Mesendoderm (in vitro differentiated cells): Measurements from ENCODE around the gene C12orf75.

ENCODE experiments used
- DNase-seq: peaks from one replicate; pipeline ENCODE4 v3.0.0; 2013
- H2AK5ac ChIP-seq: 2 replicates; pipeline ENCODE4 v1.6.1; 2013; ENCODE audit warnings: low read length, inconsistent platforms
- H2BK120ac ChIP-seq: 2 replicates; pipeline ENCODE4 v1.6.1; 2013; ENCODE audit warnings: low read depth, mild to moderate bottlenecking, low read length, moderate library complexity, mixed read lengths
- H2BK15ac ChIP-seq: replicated peaks from 2 replicates; pipeline ENCODE4 v1.6.1; 2013; ENCODE audit warnings: low read depth, mild to moderate bottlenecking, moderate library complexity
- H2BK5ac ChIP-seq: 2 replicates; pipeline ENCODE4 v1.6.1; 2013; ENCODE audit warnings: low read length, inconsistent platforms
- H3K18ac ChIP-seq: 2 replicates; pipeline ENCODE4 v1.6.1; 2013; ENCODE audit warnings: mild to moderate bottlenecking, low read length, mixed read lengths
- H3K23ac ChIP-seq: one replicate; pipeline ENCODE4 v1.6.1; 2013; ENCODE audit warnings: low read length
- H3K27ac ChIP-seq: 2 replicates; pipeline ENCODE4 v1.5.1; 2013; ENCODE audit warnings: low read depth, mild to moderate bottlenecking, inconsistent platforms, low read length, moderate library complexity
- H3K27me3 ChIP-seq: 2 replicates; pipeline ENCODE4 v1.6.1; 2013; ENCODE audit warnings: low read length, control low read depth, mild to moderate bottlenecking, inconsistent platforms; ENCODE audit not compliant: insufficient read depth, poor library complexity
- H3K36me3 ChIP-seq: 2 replicates; pipeline ENCODE4 v1.6.1; 2013; ENCODE audit warnings: low read length, inconsistent platforms; ENCODE audit not compliant: control insufficient read depth, insufficient read depth
- H3K4ac ChIP-seq: one replicate; pipeline ENCODE4 v1.6.1; 2013; ENCODE audit warnings: low read depth, mild to moderate bottlenecking, low read length, moderate library complexity
- H3K4me1 ChIP-seq: 2 replicates; pipeline ENCODE4 v1.6.1; 2013; ENCODE audit warnings: low read depth, low read length, inconsistent platforms; ENCODE audit not compliant: control insufficient read depth
- H3K4me2 ChIP-seq: 2 replicates; pipeline ENCODE4 v1.6.1; 2013; ENCODE audit warnings: low read length
- H3K4me3 ChIP-seq: 2 replicates; pipeline ENCODE4 v1.5.1; 2013; ENCODE audit warnings: mild to moderate bottlenecking, low read length
- H3K56ac ChIP-seq: one replicate; pipeline ENCODE4 v1.6.1; 2013; ENCODE audit warnings: low read length
- H3K79me1 ChIP-seq: 2 replicates; pipeline ENCODE4 v1.6.1; 2013; ENCODE audit warnings: low read length, inconsistent platforms
- H3K79me2 ChIP-seq: 2 replicates; pipeline ENCODE4 v1.6.1; 2013; ENCODE audit warnings: mild to moderate bottlenecking, low read length; ENCODE audit not compliant: control insufficient read depth, insufficient read depth
- H3K9ac ChIP-seq: 2 replicates; pipeline ENCODE4 v1.6.1; 2013; ENCODE audit warnings: low read length, inconsistent platforms
- H4K5ac ChIP-seq: one replicate; pipeline ENCODE4 v1.6.1; 2013; ENCODE audit warnings: low read length
- H4K8ac ChIP-seq: one replicate; pipeline ENCODE4 v1.6.1; 2013; ENCODE audit warnings: low read depth, mild to moderate bottlenecking, control low read depth, low read length, moderate library complexity
- WGBS: extraction: QIAGEN DNeasy Blood & Tissue Kit; methylation state at CpG from one replicate; pipeline ENCODE4 v1.1.7; 2013; ENCODE audit warnings: low lambda C conversion rate, missing lambda C conversion rate; ENCODE audit not compliant: insufficient coverage; ENCODE audit errors: extremely low coverage; 5-methylcytosine and 5-hydroxymethylcytosine counted together

The C12orf75 gene

GRCh38 chr12:105294161-105294560, 36.3 kb upstream of the C12orf75 start:
- no peak overlapping the region for H3K56ac ChIP-seq
- H3K4ac ChIP-seq, result no peak overlapping the region
- H2BK120ac ChIP-seq, result no peak overlapping the region
- H3K79me2 ChIP-seq, result no peaks in the 10 kb centered on the region
- H3K4me1 ChIP-seq, result no peaks in the 10 kb centered on the region
- no peak overlapping the region for H3K18ac ChIP-seq
- H3K27ac ChIP-seq, result no peak overlapping the region
- DNase-seq, result no peak
- H3K27me3 ChIP-seq, result no peaks in the 10 kb centered on the region
- no peak overlapping the region for H2AK5ac ChIP-seq
- no CpG with 5 or more reads among the region's 2 CpGs for WGBS
- H3K23ac ChIP-seq, result no peak overlapping the region
- H3K9ac ChIP-seq, result no peak overlapping the region
- H2BK5ac ChIP-seq, result no peak overlapping the region
- no peak overlapping the region for H3K4me2 ChIP-seq
- no peaks in the 10 kb centered on the region for H3K79me1 ChIP-seq
- no peak overlapping the region for H4K8ac ChIP-seq
- no peaks in the 10 kb centered on the region for H3K36me3 ChIP-seq
- no peak overlapping the region for H3K4me3 ChIP-seq
- H2BK15ac ChIP-seq, result no peak overlapping the region
- H4K5ac ChIP-seq, result no peak overlapping the region

GRCh38 chr12:105294886-105295479, 35.5 kb upstream of the C12orf75 start:
- H2BK15ac ChIP-seq, result no peak overlapping the region
- no peak for DNase-seq
- H3K4ac ChIP-seq, result no peak overlapping the region
- no CpG with 5 or more reads among the region's 4 CpGs for WGBS
- no peak overlapping the region for H4K5ac ChIP-seq
- no peak overlapping the region for H3K9ac ChIP-seq
- H3K27ac ChIP-seq, result no peak overlapping the region
- no peaks in the 10 kb centered on the region for H3K79me2 ChIP-seq
- no peak overlapping the region for H3K23ac ChIP-seq
- no peak overlapping the region for H3K4me2 ChIP-seq
- H2BK120ac ChIP-seq, result no peak overlapping the region
- no peak overlapping the region for H3K18ac ChIP-seq
- H3K36me3 ChIP-seq, result no peaks in the 10 kb centered on the region
- no peak overlapping the region for H4K8ac ChIP-seq
- no peak overlapping the region for H2BK5ac ChIP-seq
- H3K79me1 ChIP-seq, result no peaks in the 10 kb centered on the region
- no peak overlapping the region for H3K4me3 ChIP-seq
- no peak overlapping the region for H2AK5ac ChIP-seq
- no peaks in the 10 kb centered on the region for H3K27me3 ChIP-seq
- H3K4me1 ChIP-seq, result no peaks in the 10 kb centered on the region
- H3K56ac ChIP-seq, result no peak overlapping the region

- Histone ChIP-seq H2BK120ac (no peak overlapping the region), H3K4me2 (no peak overlapping the region), H2AK5ac (no peak overlapping the region), H2BK15ac (no peak overlapping the region), H3K4me3 (no peak overlapping the region), H4K8ac (no peak overlapping the region), H3K36me3 (no peaks in the 10 kb centered on the region), H3K27me3 (no peaks in the 10 kb centered on the region), H3K4me1 (no peaks in the 10 kb centered on the region), H3K9ac (no peak overlapping the region), H3K79me1 (no peaks in the 10 kb centered on the region), H3K27ac (no peak overlapping the region), H3K23ac (no peak overlapping the region), H3K56ac (no peak overlapping the region), H2BK5ac (no peak overlapping the region), H3K79me2 (no peaks in the 10 kb centered on the region), H3K18ac (no peak overlapping the region), H3K4ac (no peak overlapping the region), H4K5ac (no peak overlapping the region)
- DNase-seq, result no peak
- no CpG with 5 or more reads among the region's 8 CpGs for WGBS
Measured at GRCh38 chr12:105296116-105297089, 34.1 kb upstream of the C12orf75 start.

- Histone ChIP-seq H3K27ac (no peak overlapping the region), H3K56ac (no peak overlapping the region), H2BK15ac (no peak overlapping the region), H3K4me2 (no peak overlapping the region), H3K4me3 (no peak overlapping the region), H3K27me3 (no peaks in the 10 kb centered on the region), H4K8ac (no peak overlapping the region), H4K5ac (no peak overlapping the region), H3K79me2 (no peaks in the 10 kb centered on the region), H2BK5ac (no peak overlapping the region), H2BK120ac (no peak overlapping the region), H2AK5ac (no peak overlapping the region), H3K4me1 (no peaks in the 10 kb centered on the region), H3K79me1 (no peaks in the 10 kb centered on the region), H3K23ac (no peak overlapping the region), H3K18ac (no peak overlapping the region), H3K4ac (no peak overlapping the region), H3K9ac (no peak overlapping the region), H3K36me3 (no peaks in the 10 kb centered on the region)
- no CpG with 5 or more reads among the region's 6 CpGs for WGBS
- no peak for DNase-seq
Measured at GRCh38 chr12:105300883-105301282, 29.6 kb upstream of the C12orf75 start.

GRCh38 chr12:105301696-105302095, 28.8 kb upstream of the C12orf75 start:
- Histone ChIP-seq H3K4me3 (no peak overlapping the region), H3K4me2 (no peak overlapping the region), H4K5ac (no peak overlapping the region), H3K27ac (no peak overlapping the region), H3K79me2 (no peaks in the 10 kb centered on the region), H3K36me3 (no peaks in the 10 kb centered on the region), H3K79me1 (no peaks in the 10 kb centered on the region), H3K27me3 (no peaks in the 10 kb centered on the region), H3K4me1 (no peaks in the 10 kb centered on the region), H2BK5ac (no peak overlapping the region), H2AK5ac (no peak overlapping the region), H3K9ac (no peak overlapping the region), H4K8ac (no peak overlapping the region), H3K56ac (no peak overlapping the region), H2BK15ac (no peak overlapping the region), H2BK120ac (no peak overlapping the region), H3K23ac (no peak overlapping the region), H3K18ac (no peak overlapping the region), H3K4ac (no peak overlapping the region)
- no peak for DNase-seq
- WGBS, result no CpG with 5 or more reads among the region's 5 CpGs
